Head of caudate nucleus (tissue), 42 donors: Measurements from ENCODE around the gene PTH2.

ENCODE experiments used
- DNase-seq, 42 donors: peaks; one replicate each; pipeline versions ENCODE4 v3.0.0 to v3.0.0-alpha.2; 2020 to 2021; ENCODE audit warnings: mixed read lengths in 7 of 42
- intact Hi-C: fragments of 100-400 bp; cut with DNase I; formaldehyde crosslinking; loops from one replicate; pipeline ENCODE4 v1.15.0; 2022

PTH2 gene

GRCh38 chr19:49435670-49436069 lies 12.4 kb upstream of the PTH2 start:
- intact Hi-C loops: no loop called here
- DNase-seq: no peak

GRCh38 chr19:49434907-49435583 lies 11.8 kb upstream of the PTH2 start:
- no peak for DNase-seq
- intact Hi-C loops: no loop called here

- intact Hi-C loops: no loop called here
- no peak for DNase-seq
Observed at GRCh38 chr19:49433240-49433901, 10.1 kb upstream of the PTH2 start.

DNA sequence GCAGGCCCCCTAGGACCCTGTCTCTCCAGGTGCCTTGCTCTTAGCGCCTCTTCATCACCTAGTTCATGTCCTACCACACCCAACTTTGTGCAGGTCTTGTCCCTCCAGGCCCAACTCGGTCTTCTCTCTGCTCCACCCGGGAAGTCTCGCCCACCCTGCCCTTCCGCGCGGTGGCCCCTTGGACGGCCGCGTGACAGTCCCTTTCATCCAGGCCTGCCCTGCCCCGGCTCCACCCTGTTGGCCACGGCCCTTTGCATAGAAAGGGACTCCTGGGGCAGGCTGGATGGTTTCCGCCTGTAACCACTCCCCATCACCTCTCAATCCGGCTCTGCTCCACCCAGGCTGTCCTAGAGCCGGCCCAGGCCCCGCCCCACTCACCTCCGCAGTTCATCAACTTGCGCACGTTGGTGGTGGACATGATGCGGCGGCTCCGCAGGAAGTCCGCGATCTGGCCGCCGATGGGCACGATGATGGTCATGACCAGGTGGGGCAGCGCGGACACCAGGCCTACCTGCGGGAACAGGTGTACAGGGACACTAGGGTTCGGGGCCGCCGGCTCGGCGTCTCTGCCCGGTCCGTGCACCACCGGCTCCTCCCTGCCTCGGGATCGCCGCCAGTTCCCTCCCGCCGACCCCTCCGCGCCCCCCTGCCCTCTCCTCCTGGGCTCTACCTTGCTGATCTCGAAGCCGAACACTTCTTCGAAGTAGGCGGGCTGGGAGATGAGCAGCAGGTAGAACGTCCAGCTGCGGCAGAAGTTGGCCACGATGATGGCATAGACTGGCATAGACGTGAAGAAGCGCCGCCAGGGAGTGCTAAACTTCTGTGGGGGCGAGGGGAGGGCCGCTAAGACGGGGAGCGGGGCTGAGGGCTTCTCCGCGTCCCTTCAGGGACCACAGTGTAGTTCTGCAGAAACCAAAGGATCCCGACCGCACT lies 9.2 kb upstream of the PTH2 start:
- intact Hi-C loops: no loop called here
- no peak for DNase-seq

- intact Hi-C loops: no loop called here
- no peak for DNase-seq
Observed at GRCh38 chr19:49431330-49431749, 8.1 kb upstream of the PTH2 start.

- intact Hi-C loops: no loop called here
- DNase-seq: no peak
Observed at GRCh38 chr19:49430678-49431329, 7.6 kb upstream of the PTH2 start.

DNA sequence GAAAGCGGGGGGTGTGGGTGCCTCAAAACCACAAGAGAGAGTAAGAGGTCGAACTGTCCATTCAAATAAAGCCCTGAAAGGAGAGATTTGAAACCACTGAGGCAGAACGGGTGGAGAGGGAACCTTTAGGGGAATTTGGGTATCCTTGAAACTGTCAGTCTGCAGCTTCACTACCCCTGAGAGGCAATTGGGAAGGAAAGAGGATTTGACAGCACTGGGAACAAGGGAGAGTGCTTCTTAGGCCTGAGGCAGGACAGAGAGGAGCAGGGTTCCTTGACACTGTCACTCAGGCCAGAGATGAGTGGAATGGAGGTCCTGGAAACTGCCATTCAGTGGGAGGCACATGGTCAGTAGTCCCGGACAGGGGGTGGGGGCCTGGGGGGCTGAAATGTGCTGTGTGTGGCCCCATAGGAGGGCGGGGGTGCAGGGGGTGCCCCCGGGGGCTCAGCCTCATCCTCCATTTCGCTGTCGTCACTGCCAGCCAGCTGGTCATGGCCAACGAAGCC lies 7.0 kb upstream of the PTH2 start:
- intact Hi-C loops: no loop called here
- DNase-seq: no peak

GRCh38 chr19:49428547-49429451 lies 5.6 kb upstream of the PTH2 start:
- DNase-seq: no peak
- intact Hi-C loops: no loop called here

DNA sequence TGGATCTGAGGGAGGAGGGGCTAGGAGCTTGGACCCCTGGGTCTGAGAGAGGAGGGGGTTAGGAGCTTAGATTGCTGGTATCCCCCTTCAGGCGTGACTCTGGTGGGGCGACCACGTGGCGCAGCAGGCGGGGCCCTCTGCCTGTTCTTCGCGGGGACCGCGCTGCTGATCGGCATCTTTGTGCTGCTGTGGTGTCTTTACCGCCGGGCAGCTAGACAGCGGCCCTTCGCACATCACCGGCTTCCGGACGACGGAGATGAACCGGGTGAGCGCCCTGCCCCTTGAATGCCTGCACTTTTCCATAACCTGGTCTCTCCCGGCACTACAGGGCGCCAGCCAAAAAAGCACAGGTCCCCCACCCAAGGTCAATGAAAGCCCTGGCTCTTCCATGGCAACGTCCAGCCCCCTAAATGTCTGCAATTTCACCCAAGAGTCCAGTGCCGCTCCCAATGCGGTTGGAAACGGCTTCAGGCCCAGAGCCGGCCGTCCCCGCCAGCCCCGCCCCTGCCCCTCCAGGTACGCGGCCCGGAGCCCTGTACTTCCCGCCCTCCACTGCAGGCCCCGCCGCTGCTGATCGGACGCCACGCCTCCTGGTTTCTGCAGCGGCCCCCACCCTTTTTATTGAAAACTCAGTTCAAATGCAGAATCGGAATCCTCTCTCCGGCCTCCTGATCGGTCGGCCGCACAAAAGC lies 4.8 kb upstream of the PTH2 start:
- no peak for DNase-seq
- intact Hi-C loops: no loop called here

DNA sequence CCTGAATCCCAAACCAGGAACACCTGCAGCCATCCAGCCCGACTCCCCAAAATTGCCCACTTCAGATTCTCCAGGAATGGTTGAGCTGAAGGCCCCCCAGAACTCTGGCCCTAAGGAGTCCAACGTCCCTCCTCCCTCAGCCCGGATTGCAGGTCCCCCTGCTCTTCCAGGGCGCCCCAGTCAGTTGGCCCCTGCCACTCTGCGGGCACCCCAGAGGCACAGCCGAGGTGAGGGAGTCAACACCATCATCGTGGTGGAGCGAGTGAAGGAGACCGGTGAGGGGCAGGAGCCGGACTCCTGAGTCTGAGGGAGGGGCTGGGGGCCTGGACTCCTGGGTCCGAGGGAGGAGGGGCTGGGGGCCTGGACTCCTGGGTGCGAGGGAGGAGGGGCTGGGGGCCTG lies 4.1 kb upstream of the PTH2 start:
- intact Hi-C loops: no loop called here
- DNase-seq: no peak

- DNase-seq: no peak
- intact Hi-C loops: no loop called here
Observed at GRCh38 chr19:49425922-49426592, 2.8 kb upstream of the PTH2 start.

- intact Hi-C loops: no loop called here
Observed at GRCh38 chr19:49425178-49425577, 1.9 kb upstream of the PTH2 start, which contains the start of gene GFY. TSS of gene GFY (plus strand) at chr19:49425388. CDS start at chr19:49426431, 1,043 bp downstream.

DNA sequence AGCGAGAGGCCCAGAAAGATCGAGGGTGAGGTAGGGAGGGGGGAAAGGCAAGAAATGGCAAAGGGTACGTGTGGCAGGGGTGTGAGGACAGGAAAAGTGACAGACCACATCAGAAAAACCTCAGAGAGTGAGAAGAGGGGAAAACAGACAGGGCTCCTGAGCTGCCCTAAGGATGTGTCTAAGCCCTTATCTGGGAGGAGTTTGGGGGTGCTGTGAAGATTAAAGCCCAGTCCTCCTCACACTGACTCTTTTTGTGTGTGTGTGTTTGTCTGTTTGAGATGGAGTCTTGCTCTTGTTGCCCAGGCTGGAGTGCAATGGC lies 703 bp upstream of the PTH2 start:
- DNase-seq: no peak
- intact Hi-C loops: no loop called here

More at GRCh38 chr19:49425178-49425577, 1.9 kb upstream of the PTH2 start, which contains the start of gene GFY:
- no peak for DNase-seq

DNA sequence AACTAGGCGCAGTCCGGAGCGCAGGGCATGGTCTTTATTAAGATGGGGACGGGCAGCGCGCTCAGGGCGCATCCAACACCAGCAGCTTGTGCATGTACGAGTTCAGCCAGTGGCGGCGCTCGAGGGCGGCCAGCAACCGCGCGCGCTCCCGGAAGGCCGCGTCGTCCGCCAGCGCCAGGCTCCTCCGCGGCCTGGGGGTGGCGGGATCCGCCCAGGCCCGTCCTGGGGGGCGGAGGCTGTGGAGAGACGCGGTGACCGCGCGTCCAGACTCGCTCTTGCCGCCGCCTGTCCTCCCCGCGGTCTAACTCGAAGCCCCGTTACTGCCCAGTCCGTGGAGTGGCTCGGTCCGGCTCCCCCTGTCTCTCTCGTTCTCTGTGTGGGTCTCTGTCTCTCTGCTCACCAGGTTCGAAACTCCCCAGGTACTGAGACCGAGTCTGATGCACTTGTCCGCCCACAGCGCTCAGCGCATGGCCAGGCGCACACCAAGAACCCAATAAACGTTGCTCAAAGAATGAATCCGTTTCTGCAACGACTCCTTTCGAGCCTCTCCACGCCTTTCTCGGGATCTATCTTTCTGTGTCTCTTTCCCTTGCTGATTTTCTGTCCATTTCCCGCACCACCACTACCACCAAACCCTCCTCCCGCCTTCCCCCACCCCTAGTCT lies 702 bp downstream of the PTH2 start:
- peak in 16 of 42 donors; percentile 10 to 55 (median 38) for DNase-seq

DNA sequence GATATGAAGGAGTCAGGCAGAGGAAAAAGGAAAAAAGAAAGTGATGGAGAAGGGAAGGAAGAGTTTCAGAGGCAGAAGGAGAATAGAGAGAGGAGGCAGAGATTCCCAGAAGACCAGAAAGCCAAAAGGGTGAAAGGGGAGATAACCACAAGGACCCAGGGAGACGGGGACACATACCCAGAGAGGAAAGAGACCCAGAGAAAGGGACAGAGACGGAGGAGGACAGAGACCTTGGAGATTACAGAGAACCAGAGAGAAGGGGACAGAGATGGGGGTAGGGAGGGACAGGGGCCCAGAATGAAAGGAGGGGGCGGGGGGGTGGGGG lies 1.4 kb downstream of the PTH2 start:
- intact Hi-C loops: no loop called here
- no peak for DNase-seq

More for the DNA sequence above, 702 bp downstream of the PTH2 start:
- intact Hi-C loops: no loop called here

DNA sequence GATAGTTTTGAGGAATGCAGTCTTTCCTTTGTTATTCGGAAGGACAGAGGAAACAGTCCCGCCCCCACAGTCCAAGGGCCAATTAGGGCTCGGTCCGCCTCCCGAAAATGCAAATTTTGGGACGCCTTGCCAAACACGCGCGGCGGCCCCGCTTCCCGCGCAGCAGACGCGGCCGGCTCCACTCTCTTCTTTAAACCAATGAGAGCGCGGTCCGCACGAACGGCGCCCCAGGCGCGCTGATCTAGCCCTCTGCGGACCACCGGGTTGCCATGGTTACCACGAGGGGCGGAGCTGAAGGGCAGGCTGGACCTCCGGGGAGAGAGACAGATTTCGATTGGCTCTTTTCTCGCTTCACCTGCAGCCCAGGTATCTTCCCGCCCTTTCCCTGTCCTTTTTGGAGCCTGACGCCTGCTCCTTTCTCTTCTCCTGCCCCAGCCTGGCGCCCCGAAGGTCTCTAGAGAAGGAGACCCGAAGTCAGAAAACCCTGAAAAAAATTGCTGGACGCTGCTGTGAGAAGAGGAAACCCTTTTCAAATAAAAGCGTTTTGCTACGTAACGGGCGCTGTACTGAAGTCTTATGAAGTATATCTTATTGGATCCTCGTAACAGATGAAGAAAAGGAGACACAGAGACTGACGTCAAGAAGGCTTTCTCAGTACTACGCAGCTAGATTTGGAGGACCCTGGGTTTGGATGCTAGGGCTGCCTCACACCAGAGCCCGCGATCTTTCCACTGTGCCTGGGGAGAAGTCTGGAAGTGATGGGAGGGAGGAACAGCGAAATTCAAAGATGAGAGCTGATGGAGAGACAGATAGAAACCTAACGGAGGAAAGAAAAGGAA lies 2.0 kb downstream of the PTH2 start:
- intact Hi-C loops: no loop called here
- DNase-seq: peak in 30 of 42 donors; percentile 6 to 61 (median 22)
